Gastroesophageal sphincter (tissue), 4 donors: ENCODE data around the gene ULK1. TPM values are rescaled to one million over a fixed set of nuclear protein-coding genes. Genes with fewer than 3 reads are reported as not detected.

ENCODE experiments used
- ATAC-seq: fragments of 150-250 bp; one replicate; pipeline ENCODE4 v1.9.1; 2016; ENCODE audit warnings: mild to moderate bottlenecking, moderate library complexity
- H3K27ac ChIP-seq, 4 donors: fragments of 200-600 bp; sonication (generic) in 3 of 4; 1 replicate in 3 of 4; 2 replicates in 1 of 4; pipeline ENCODE4 v1.5.1; 2016 to 2019
- H3K27me3 ChIP-seq: fragments of 200-600 bp; sonication (generic); one replicate; pipeline ENCODE4 v1.5.1; 2019
- H3K36me3 ChIP-seq, 2 donors: fragments of 200-600 bp; sonication (generic); one replicate each; pipeline ENCODE4 v1.5.1; 2019; ENCODE audit warnings: control low read depth in 1 of 2
- H3K4me1 ChIP-seq, 3 donors: fragments of 200-600 bp; sonication (generic); 1 replicate in 2 of 3; 2 replicates in 1 of 3; pipeline ENCODE4 v1.5.1; 2016 to 2019; ENCODE audit warnings: control low read depth in 2 of 3
- H3K4me3 ChIP-seq, 2 donors: fragments of 200-600 bp; sonication (generic); one replicate each; pipeline ENCODE4 v1.5.1; 2019; ENCODE audit warnings: mild to moderate bottlenecking in 1 of 2, moderate library complexity in 1 of 2
- H3K9me3 ChIP-seq, 3 donors: fragments of 200-600 bp; sonication (generic); one replicate each; pipeline ENCODE4 v1.5.1; 2017 to 2019; ENCODE audit warnings: control low read depth in 2 of 3
- EP300 ChIP-seq: sonication (generic); formaldehyde crosslinking; IDR thresholded peaks from one replicate; pipeline ENCODE4 v1.6.1; 2017; ENCODE audit warnings: antibody characterized with exemption, mild to moderate bottlenecking
- POLR2A ChIP-seq, 2 donors: fragments of 450-650 bp; IDR thresholded peaks; one replicate each; pipeline ENCODE4 v1.6.1; 2017; ENCODE audit warnings: antibody characterized with exemption in 2 of 2, mild to moderate bottlenecking in 2 of 2, moderate library complexity in 1 of 2
- POLR2AphosphoS5 ChIP-seq: sonication (generic); formaldehyde crosslinking; IDR thresholded peaks from one replicate; pipeline ENCODE4 v1.6.1; 2017; ENCODE audit warnings: antibody characterized with exemption
- WGBS, 2 donors: methylation state at CpG; one replicate each; pipeline ENCODE4 v1.1.5; 2018; ENCODE audit warnings: low coverage in 1 of 2; 5-methylcytosine and 5-hydroxymethylcytosine counted together
- total RNA-seq, 4 donors: library from RNA; depleted of rRNA; stranded (reverse); fragments of >200 nt; gene quantifications; one replicate each; pipeline ENCODE4 v1.1.0, GENCODE V29; 2016
- TF ChIP-seq, protein P1 (sequence below), 4 experiments: fragments of 200-600 bp in 2 of 4; fragments of 450-650 bp in 2 of 4; sonication (generic) in 1 of 4; IDR thresholded peaks; one replicate each; pipeline ENCODE4 v1.5.1; 2017 to 2019; ENCODE audit warnings: antibody characterized with exemption in 4 of 4, mild to moderate bottlenecking in 2 of 4, moderate library complexity in 2 of 4

Gene ULK1
- total RNA-seq, 4 donors from 2014 or later: 10.0 to 34.2 (median 21.8) TPM

DNA sequence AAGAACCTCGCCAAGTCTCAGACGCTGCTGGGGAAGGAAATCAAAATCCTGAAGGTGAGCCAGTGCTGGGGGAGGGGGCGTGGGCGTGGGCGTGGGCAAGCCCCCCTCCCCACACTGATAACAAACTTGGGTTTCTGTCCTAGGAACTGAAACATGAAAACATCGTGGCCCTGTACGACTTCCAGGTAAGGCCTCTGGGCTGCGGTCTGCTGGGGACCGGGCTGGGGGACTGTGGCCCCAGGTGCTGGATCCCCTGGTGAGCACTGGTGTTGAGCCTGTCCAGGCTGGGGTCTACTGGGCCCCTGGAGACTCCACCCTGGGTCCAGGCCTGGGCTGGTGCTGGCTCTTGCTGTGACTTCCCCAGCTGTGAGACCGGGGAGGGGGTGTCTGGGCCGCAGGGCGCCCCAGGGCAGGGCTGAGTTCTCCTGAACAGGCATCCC is 1.2 kb downstream of the ULK1 start:
- ATAC-seq: no peak
- Histone ChIP-seq H3K36me3 (peaks cover 0 to 26% of the 10 kb centered on the region in 2 donors), H3K27me3 (no peaks in the 10 kb centered on the region), H3K9me3 (no peaks in the 10 kb centered on the region), H3K27ac (peak overlapping the region; percentile 94 to 97 (median 96)), H3K4me3 (peak overlapping the region; percentile 54 to 89), H3K4me1 (peaks cover 0 to 61% (median 17%) of the 10 kb centered on the region in 3 donors)
- WGBS, 2 donors: 0% methylated on average over 1 of the region's 12 CpGs; no CpG with 5 or more reads in 1 of the 2 donors
- no peak for TF ChIP-seq POLR2AphosphoS5
- TF ChIP-seq POLR2A (IDR thresholded peaks at IDR 0.05): no peak
- TF ChIP-seq, protein P1, sequence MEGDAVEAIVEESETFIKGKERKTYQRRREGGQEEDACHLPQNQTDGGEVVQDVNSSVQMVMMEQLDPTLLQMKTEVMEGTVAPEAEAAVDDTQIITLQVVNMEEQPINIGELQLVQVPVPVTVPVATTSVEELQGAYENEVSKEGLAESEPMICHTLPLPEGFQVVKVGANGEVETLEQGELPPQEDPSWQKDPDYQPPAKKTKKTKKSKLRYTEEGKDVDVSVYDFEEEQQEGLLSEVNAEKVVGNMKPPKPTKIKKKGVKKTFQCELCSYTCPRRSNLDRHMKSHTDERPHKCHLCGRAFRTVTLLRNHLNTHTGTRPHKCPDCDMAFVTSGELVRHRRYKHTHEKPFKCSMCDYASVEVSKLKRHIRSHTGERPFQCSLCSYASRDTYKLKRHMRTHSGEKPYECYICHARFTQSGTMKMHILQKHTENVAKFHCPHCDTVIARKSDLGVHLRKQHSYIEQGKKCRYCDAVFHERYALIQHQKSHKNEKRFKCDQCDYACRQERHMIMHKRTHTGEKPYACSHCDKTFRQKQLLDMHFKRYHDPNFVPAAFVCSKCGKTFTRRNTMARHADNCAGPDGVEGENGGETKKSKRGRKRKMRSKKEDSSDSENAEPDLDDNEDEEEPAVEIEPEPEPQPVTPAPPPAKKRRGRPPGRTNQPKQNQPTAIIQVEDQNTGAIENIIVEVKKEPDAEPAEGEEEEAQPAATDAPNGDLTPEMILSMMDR (IDR thresholded peaks at IDR 0.05): no peak

DNA sequence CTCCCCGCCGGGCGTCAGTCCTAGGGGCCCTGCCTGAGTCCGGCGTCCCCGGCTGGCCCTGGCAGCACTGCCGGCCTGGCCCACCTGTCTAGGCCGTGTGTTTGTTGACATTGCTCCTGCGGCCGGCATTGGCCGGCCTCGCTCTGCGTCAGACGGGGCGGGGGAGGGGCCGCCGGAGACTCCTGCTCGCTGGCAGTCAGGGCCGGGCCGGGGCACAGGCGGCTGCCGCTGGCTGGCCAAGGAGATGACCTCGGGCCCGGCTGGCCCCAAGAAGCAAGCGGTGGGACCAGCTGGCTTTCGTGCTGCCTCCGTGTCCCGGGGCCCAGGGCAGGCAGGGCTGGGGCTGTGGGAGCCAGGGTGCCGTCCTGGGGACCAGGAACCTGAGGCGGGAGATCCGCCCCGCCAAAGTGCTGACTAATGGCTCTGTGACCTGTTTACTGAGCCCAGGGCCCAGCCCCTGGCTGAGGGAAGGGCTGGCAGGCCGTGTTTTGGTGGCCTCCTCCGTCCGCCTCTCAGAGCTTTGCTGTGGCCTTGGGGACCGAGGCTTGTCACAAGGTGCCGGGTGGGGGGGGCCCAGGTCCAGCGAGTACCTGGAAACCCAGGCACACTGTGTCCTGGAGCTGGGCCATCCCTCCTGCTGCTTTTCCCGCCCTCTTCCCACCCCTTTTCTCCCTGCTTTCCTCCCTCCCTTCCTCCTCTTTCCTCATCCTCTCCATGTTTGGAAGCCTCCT is 1.8 kb downstream of the ULK1 start:
- Histone ChIP-seq H3K27ac (peak overlapping the region; percentile 94 to 97 (median 96)), H3K4me3 (peak overlapping the region; percentile 54 to 89), H3K36me3 (peaks cover 0 to 26% of the 10 kb centered on the region in 2 donors), H3K27me3 (no peaks in the 10 kb centered on the region), H3K9me3 (no peaks in the 10 kb centered on the region), H3K4me1 (peaks cover 0 to 66% (median 22%) of the 10 kb centered on the region in 3 donors)
- peak; percentile 86 for ATAC-seq
- TF ChIP-seq EP300 (no peak), POLR2AphosphoS5 (peak; percentile 87), POLR2A (IDR thresholded peaks at IDR 0.05) (peak; percentile 96 to 97)
- TF ChIP-seq, protein P1 (IDR thresholded peaks at IDR 0.05): peak in 1 of 4 experiments; percentile 9
- WGBS, 2 donors: 0 to 7% methylated on average over 1 to 3 of the region's 39 CpGs

DNA sequence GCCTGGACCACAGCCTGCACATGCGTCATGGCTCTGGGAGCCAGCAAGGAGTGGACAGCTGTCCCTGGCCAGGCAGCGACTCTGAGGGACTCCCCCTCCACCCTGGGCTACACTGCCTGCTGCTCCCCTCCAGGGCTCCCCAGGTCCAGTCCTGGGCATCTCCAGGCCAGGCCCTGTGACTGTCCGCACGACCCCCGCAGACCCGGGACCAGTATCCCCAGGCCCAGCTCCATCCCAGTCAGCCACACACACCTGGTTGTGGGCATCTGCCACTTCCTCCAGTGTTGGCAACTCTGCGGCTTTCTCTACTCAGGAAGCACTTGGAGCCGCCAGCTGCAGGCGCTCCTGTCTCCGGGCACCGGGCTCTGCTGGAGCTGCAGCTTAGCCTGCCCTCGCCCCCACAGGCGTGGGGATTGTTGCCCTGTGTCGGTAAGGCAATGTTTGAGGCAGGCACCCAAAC is 2.4 kb downstream of the ULK1 start:
- no peaks in the 10 kb centered on the region for H3K27me3 ChIP-seq
- TF ChIP-seq, protein P1 (IDR thresholded peaks at IDR 0.05): no peak
- WGBS, 2 donors: 52% methylated on average over 5 of the region's 14 CpGs; no CpG with 5 or more reads in 1 of the 2 donors
- H3K27ac ChIP-seq: peak overlapping the region; percentile 48 to 97 (median 95)
- H3K4me3 ChIP-seq: peak overlapping the region in 1 of 2 donors; percentile 89
- H3K4me1 ChIP-seq: peaks cover 0 to 72% (median 28%) of the 10 kb centered on the region in 3 donors
- no peaks in the 10 kb centered on the region for H3K9me3 ChIP-seq
- peaks cover 0 to 26% of the 10 kb centered on the region in 2 donors for H3K36me3 ChIP-seq
- ATAC-seq: no peak

DNA sequence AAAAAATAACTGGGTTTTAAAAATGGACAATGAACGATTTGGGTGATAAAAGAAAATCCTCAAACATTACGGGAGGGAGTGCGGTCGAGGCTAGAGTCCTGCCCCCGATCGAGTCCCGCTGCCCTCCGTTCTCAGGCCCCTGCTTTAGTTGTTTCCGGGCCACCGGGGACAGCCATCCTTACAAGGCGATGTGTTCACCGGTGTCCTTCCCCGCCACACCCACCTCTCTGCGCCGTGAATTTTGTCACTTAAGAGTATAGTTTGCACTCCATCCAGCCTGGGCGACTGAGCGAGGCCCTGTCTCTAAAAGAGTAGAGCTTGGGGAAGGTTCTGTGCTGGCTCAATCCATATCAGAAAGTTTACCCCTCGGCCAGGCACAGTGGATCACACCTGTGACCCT is 2.9 kb downstream of the ULK1 start:
- peak overlapping the region in 3 of 4 donors; percentile 94 to 97 (median 96) for H3K27ac ChIP-seq
- H3K27me3 ChIP-seq: no peaks in the 10 kb centered on the region
- peak overlapping the region in 1 of 2 donors; percentile 89 for H3K4me3 ChIP-seq
- TF ChIP-seq POLR2AphosphoS5 (no peak), POLR2A (IDR thresholded peaks at IDR 0.05) (no peak), EP300 (no peak)
- TF ChIP-seq, protein P1 (IDR thresholded peaks at IDR 0.05): no peak
- peaks cover 0 to 26% of the 10 kb centered on the region in 2 donors for H3K36me3 ChIP-seq
- ATAC-seq: no peak
- H3K4me1 ChIP-seq: peaks cover 0 to 77% (median 32%) of the 10 kb centered on the region in 3 donors
- WGBS, 2 donors: 93 to 97% methylated on average over 5 to 13 of the region's 18 CpGs
- H3K9me3 ChIP-seq: no peaks in the 10 kb centered on the region

DNA sequence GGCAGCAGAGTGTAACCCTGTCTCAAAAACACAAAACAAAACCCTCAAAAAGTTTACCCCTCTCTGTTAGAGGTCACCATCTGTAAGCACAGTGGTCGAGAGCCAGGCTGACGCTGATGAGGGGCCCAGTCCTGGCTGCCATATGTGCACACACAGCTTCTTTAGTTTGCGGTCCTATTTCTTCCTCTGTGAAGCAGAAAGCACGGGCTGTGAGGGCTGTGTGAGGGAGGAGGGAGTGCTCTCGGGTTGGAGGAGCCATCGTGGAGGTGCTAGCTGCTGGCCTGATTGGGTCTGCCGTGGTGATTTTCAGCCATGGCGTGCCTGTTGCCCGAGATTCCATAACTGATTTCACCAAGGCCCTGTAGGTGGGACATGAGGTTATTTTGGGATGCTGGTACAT is 3.5 kb downstream of the ULK1 start:
- Histone ChIP-seq H3K9me3 (no peaks in the 10 kb centered on the region), H3K4me3 (no peak overlapping the region), H3K36me3 (peaks cover 0 to 26% of the 10 kb centered on the region in 2 donors), H3K27ac (peak overlapping the region in 3 of 4 donors; percentile 42 to 97 (median 96)), H3K4me1 (peaks cover 0 to 83% (median 38%) of the 10 kb centered on the region in 3 donors), H3K27me3 (no peaks in the 10 kb centered on the region)
- TF ChIP-seq POLR2A (IDR thresholded peaks at IDR 0.05) (no peak), EP300 (no peak), POLR2AphosphoS5 (no peak)
- TF ChIP-seq, protein P1 (IDR thresholded peaks at IDR 0.05): no peak
- 67 to 85% methylated on average over 3 to 8 of the region's 9 CpGs for WGBS, 2 donors
- no peak for ATAC-seq
